HCT116 (cell line): ENCODE measurements around the gene GTF3C1. TPM values are rescaled to one million over a fixed set of nuclear protein-coding genes. Genes with fewer than 3 reads are reported as not detected.

Experiments
- ATAC-seq: fragments of 200-7000 bp; cut with Tn5 transposase; 2 replicates; pipeline ENCODE4 v1.9.1; 2020; ENCODE audit warnings: mild to moderate bottlenecking, moderate library complexity
- BruUV-seq: library from RNA; stranded (reverse); fragments of 400-500 nt; replicated peaks from 2 replicates; lab custom pipeline; 2021; lab: Mats Ljungman, UMichigan
- CTCF ChIA-PET: fragments of 300-600 bp; sonication (Branson Sonifier 250); formaldehyde crosslinking; loops from one replicate; lab custom pipeline; 2021; ENCODE audit warnings: antibody characterized with exemption; lab: Charles Lee
- POLR2A ChIA-PET: fragments of 300-600, 350-600 bp; sonication (Branson Sonifier 250); formaldehyde crosslinking; loops from one replicate; lab custom pipeline; 2021; ENCODE audit warnings: antibody characterized with exemption; lab: Charles Lee
- RAD21 ChIA-PET, 2 experiments: fragments of 300-600 bp; sonication (Branson Sonifier 250); formaldehyde crosslinking; loops; one replicate each; lab custom pipeline; 2023; ENCODE audit warnings: low total read pairs in 2 of 2; ENCODE audit not compliant: uncharacterized antibody in 2 of 2, unreplicated experiment in 2 of 2, low non-redundant PET in 1 of 2; lab: Charles Lee
- DNase-seq: peaks from one replicate; pipeline ENCODE4 v3.0.0-alpha.2; 2010; ENCODE audit warnings: low read depth, low spot score
- H2AFZ ChIP-seq: fragments of 200-600 bp; shearing (Covaris generic), sonication (generic); 2 replicates; pipeline ENCODE4 v1.6.1; 2017; ENCODE audit warnings: low read depth, mixed run types, mixed read lengths, antibody characterized with exemption, low read length; ENCODE audit not compliant: poor library complexity, severe bottlenecking
- H3K27ac ChIP-seq: 2 replicates; pipeline ENCODE4 v1.5.1; 2012; ENCODE audit warnings: low read depth, low read length
- H3K27me3 ChIP-seq: fragments of 200-600 bp; sonication (generic); 2 replicates; pipeline ENCODE4 v1.6.1; 2016; ENCODE audit warnings: mixed run types, low read length, mixed read lengths; ENCODE audit not compliant: insufficient read depth
- H3K36me3 ChIP-seq, 2 experiments: fragments of 200-500 bp in 1 of 2; fragments of 200-600 bp in 1 of 2; sonication (Bioruptor generic) in 1 of 2; sonication (generic) in 1 of 2; 2 replicates each; pipeline versions ENCODE4 v1.5.1 to v1.6.1; 2014 to 2016; ENCODE audit warnings: low read length in 2 of 2, inconsistent platforms in 1 of 2, mixed read lengths in 1 of 2, mixed run types in 1 of 2; ENCODE audit not compliant: insufficient read depth in 2 of 2, control insufficient read depth in 1 of 2
- H3K4me1 ChIP-seq, 2 experiments: fragments of 200-600 bp in 1 of 2; sonication (generic) in 1 of 2; 2 replicates each; pipeline versions ENCODE4 v1.5.1 to v1.6.1; 2012 to 2017; ENCODE audit warnings: low read length in 2 of 2, inconsistent platforms in 1 of 2, mild to moderate bottlenecking in 1 of 2, mixed read lengths in 1 of 2, mixed run types in 1 of 2, moderate library complexity in 1 of 2; ENCODE audit not compliant: insufficient read depth in 2 of 2, control insufficient read depth in 1 of 2
- H3K4me2 ChIP-seq: fragments of 200-600 bp; sonication (generic); 2 replicates; pipeline ENCODE4 v1.6.1; 2017; ENCODE audit warnings: mixed run types, low read length, mixed read lengths
- H3K4me3 ChIP-seq, 2 experiments: fragments of 200-600 bp in 1 of 2; sonication (generic) in 1 of 2; replicated peaks in 1 of 2; 2 replicates each; pipeline ENCODE4 v1.5.1; 2011 to 2016; ENCODE audit warnings: low read length in 2 of 2, control low read depth in 1 of 2, low read depth in 1 of 2, mild to moderate bottlenecking in 1 of 2, mixed read lengths in 1 of 2, mixed run types in 1 of 2
- H3K79me2 ChIP-seq: fragments of 200-600 bp; sonication (generic); 2 replicates; pipeline ENCODE4 v1.6.1; 2017; ENCODE audit warnings: mild to moderate bottlenecking, mixed run types, low read length, moderate library complexity, mixed read lengths; ENCODE audit not compliant: insufficient read depth
- H3K9ac ChIP-seq: fragments of 200-600 bp; sonication (generic); 2 replicates; pipeline ENCODE4 v1.6.1; 2016; ENCODE audit warnings: low read length, mixed read lengths
- H3K9me2 ChIP-seq: fragments of 200-600 bp; sonication (generic), shearing (Covaris generic); 2 replicates; pipeline ENCODE4 v1.6.1; 2017; ENCODE audit warnings: mixed run types, mild to moderate bottlenecking, moderate library complexity; ENCODE audit not compliant: insufficient read depth
- H3K9me3 ChIP-seq, 2 experiments: fragments of 200-500 bp in 1 of 2; fragments of 200-600 bp in 1 of 2; sonication (Bioruptor generic) in 1 of 2; sonication (generic) in 1 of 2; 2 replicates each; pipeline ENCODE4 v1.6.1; 2014 to 2017; ENCODE audit warnings: low read length in 2 of 2, mixed read lengths in 2 of 2, inconsistent platforms in 1 of 2, low read depth in 1 of 2, mild to moderate bottlenecking in 1 of 2, mixed run types in 1 of 2, moderate library complexity in 1 of 2; ENCODE audit not compliant: control insufficient read depth in 1 of 2, insufficient read depth in 1 of 2
- H4K20me1 ChIP-seq: fragments of 200-600 bp; sonication (generic), shearing (Covaris generic); 2 replicates; pipeline ENCODE4 v1.6.1; 2017; ENCODE audit warnings: mixed run types, mild to moderate bottlenecking, moderate library complexity; ENCODE audit not compliant: insufficient read depth
- CBX3 ChIP-seq: IDR thresholded peaks from 2 replicates; pipeline ENCODE4 v1.6.1; 2012; ENCODE audit warnings: low read depth
- CTCF ChIP-seq, 3 experiments: fragments of 200-600 bp in 1 of 3; sonication (generic) in 1 of 3; IDR thresholded peaks in 2 of 3; conservative IDR thresholded peaks in 1 of 3; 2 replicates each; pipeline ENCODE4 v1.5.1; 2012 to 2017; ENCODE audit warnings: low read depth in 2 of 3, low read length in 2 of 3, antibody characterized with exemption in 1 of 3, borderline replicate concordance in 1 of 3, control low read depth in 1 of 3, mild to moderate bottlenecking in 1 of 3, mixed read lengths in 1 of 3, mixed run types in 1 of 3, moderate library complexity in 1 of 3; ENCODE audit not compliant: insufficient read depth in 1 of 3
- EZH2phosphoT487 ChIP-seq: fragments of 200-600 bp; IDR thresholded peaks from 2 replicates; pipeline ENCODE4 v1.6.1; 2018; ENCODE audit warnings: antibody characterized with exemption, borderline replicate concordance
- FOSL1 ChIP-seq: IDR thresholded peaks from 2 replicates; pipeline ENCODE4 v1.6.1; 2012; ENCODE audit warnings: low read depth
- MAX ChIP-seq: IDR thresholded peaks from 2 replicates; pipeline ENCODE4 v1.6.1; 2012
- POLR2A ChIP-seq: IDR thresholded peaks from 2 replicates; pipeline ENCODE4 v1.7.0; 2011; ENCODE audit warnings: borderline replicate concordance; ENCODE audit not compliant: insufficient read depth, insufficient read length; ENCODE audit errors: extremely low read depth
- RAD21 ChIP-seq: IDR thresholded peaks from 2 replicates; pipeline ENCODE4 v1.6.1; 2012; ENCODE audit warnings: low read depth, mild to moderate bottlenecking
- SRF ChIP-seq: IDR thresholded peaks from 2 replicates; pipeline ENCODE4 v1.6.1; 2012; ENCODE audit warnings: low read depth
- TCF7L2 ChIP-seq: IDR thresholded peaks from 2 replicates; pipeline ENCODE4 v1.7.0; 2011; ENCODE audit warnings: borderline replicate concordance, inconsistent platforms; ENCODE audit not compliant: insufficient read depth, insufficient read length; ENCODE audit errors: extremely low read depth
- YY1 ChIP-seq: IDR thresholded peaks from 2 replicates; pipeline ENCODE4 v1.6.1; 2011; ENCODE audit warnings: low read length, low read depth, moderate library complexity, mild to moderate bottlenecking; ENCODE audit not compliant: insufficient replicate concordance; ENCODE audit errors: extremely low read depth
- intact Hi-C: fragments of 100-400 bp; cut with micrococcal nuclease; formaldehyde crosslinking; loops from 2 replicates; pipeline ENCODE4 v1.10.0; 2022
- total RNA-seq: library from RNA; stranded (reverse); gene quantifications from one replicate; pipeline ENCODE4 v1.2.1, GENCODE V29; 2021; ENCODE audit not compliant: unreplicated experiment

The GTF3C1 gene
- total RNA-seq, 1 experiment from 2014 or later: 97.5 TPM

- intact Hi-C loops: no loop called here
- Histone ChIP-seq H3K9me2 (no peaks in the 10 kb centered on the region), H3K36me3 (no peaks in the 10 kb centered on the region), H2AFZ (no peak overlapping the region), H4K20me1 (no peaks in the 10 kb centered on the region), H3K9ac (no peak overlapping the region), H3K4me1 (peaks cover 19 to 22% of the 10 kb centered on the region in 2 experiments), H3K27me3 (no peaks in the 10 kb centered on the region), H3K4me2 (no peak overlapping the region), H3K27ac (no peak overlapping the region), H3K9me3 (no peaks in the 10 kb centered on the region), H3K79me2 (no peaks in the 10 kb centered on the region), H3K4me3 (no peak overlapping the region)
- no TSS peak for BruUV-seq
- TF ChIP-seq POLR2A: no peak
- no peak for TF ChIP-seq CTCF (IDR thresholded peaks at IDR 0.05 in 2 of 3, conservative IDR thresholded peaks at IDR 0.05 in 1 of 3; ENCODE audit: borderline replicate concordance in 1 of 3, insufficient read depth in 1 of 3, low read depth in 2 of 3, low read length in 2 of 3)
- no peak for TF ChIP-seq CBX3
- TF ChIP-seq FOSL1: no peak
- TF ChIP-seq RAD21: no peak
- no peak for TF ChIP-seq YY1
- no peak for TF ChIP-seq MAX
- TF ChIP-seq SRF: no peak
- TF ChIP-seq EZH2phosphoT487: no peak
- TF ChIP-seq TCF7L2: no peak
- DNase-seq: no peak
- ChIA-PET RAD21 (no interaction called here), CTCF (no interaction called here), POLR2A (no interaction called here)
- ATAC-seq: no peak
These were observed 33.2 kb upstream of the GTF3C1 start for GRCh38 chr16:27582883-27583282.
